ENCODE data around the gene ZMIZ1.

DNA sequence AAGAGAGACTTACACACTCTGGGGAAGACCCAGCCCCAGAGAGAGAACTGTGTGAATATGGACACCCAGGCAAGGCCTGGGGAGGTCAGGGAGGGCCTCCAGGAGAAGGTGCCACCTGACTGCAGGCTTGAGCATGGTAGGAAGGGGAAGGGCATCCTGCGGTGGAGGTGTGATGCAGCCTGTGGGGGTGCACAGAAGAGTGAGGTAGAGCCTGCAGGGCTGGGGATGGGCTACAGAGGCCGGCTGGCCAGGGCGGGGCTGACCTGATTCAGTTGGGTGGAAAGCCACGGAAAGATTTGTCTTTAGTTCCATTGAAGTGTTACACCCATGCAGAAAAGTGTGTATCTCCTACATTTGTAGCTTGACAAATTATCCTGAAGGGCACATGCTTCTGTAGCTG lies 47.6 kb downstream of the ZMIZ1 start:
- TF ChIP-seq SIN3A (IDR thresholded peaks at IDR 0.05; ENCODE audit: borderline replicate concordance, insufficient read depth, low read depth, low read length) (no peak), POLR2AphosphoS5 (IDR thresholded peaks at IDR 0.05; ENCODE audit: low read depth, low read length) (no peak)
- TF ChIP-seq, protein P1, sequence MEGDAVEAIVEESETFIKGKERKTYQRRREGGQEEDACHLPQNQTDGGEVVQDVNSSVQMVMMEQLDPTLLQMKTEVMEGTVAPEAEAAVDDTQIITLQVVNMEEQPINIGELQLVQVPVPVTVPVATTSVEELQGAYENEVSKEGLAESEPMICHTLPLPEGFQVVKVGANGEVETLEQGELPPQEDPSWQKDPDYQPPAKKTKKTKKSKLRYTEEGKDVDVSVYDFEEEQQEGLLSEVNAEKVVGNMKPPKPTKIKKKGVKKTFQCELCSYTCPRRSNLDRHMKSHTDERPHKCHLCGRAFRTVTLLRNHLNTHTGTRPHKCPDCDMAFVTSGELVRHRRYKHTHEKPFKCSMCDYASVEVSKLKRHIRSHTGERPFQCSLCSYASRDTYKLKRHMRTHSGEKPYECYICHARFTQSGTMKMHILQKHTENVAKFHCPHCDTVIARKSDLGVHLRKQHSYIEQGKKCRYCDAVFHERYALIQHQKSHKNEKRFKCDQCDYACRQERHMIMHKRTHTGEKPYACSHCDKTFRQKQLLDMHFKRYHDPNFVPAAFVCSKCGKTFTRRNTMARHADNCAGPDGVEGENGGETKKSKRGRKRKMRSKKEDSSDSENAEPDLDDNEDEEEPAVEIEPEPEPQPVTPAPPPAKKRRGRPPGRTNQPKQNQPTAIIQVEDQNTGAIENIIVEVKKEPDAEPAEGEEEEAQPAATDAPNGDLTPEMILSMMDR (IDR thresholded peaks at IDR 0.05) = no peak
- TF ChIP-seq, protein P2, sequence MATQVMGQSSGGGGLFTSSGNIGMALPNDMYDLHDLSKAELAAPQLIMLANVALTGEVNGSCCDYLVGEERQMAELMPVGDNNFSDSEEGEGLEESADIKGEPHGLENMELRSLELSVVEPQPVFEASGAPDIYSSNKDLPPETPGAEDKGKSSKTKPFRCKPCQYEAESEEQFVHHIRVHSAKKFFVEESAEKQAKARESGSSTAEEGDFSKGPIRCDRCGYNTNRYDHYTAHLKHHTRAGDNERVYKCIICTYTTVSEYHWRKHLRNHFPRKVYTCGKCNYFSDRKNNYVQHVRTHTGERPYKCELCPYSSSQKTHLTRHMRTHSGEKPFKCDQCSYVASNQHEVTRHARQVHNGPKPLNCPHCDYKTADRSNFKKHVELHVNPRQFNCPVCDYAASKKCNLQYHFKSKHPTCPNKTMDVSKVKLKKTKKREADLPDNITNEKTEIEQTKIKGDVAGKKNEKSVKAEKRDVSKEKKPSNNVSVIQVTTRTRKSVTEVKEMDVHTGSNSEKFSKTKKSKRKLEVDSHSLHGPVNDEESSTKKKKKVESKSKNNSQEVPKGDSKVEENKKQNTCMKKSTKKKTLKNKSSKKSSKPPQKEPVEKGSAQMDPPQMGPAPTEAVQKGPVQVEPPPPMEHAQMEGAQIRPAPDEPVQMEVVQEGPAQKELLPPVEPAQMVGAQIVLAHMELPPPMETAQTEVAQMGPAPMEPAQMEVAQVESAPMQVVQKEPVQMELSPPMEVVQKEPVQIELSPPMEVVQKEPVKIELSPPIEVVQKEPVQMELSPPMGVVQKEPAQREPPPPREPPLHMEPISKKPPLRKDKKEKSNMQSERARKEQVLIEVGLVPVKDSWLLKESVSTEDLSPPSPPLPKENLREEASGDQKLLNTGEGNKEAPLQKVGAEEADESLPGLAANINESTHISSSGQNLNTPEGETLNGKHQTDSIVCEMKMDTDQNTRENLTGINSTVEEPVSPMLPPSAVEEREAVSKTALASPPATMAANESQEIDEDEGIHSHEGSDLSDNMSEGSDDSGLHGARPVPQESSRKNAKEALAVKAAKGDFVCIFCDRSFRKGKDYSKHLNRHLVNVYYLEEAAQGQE (IDR thresholded peaks at IDR 0.05; ENCODE audit: insufficient read depth in 1 of 2, low read depth in 2 of 2, low read length in 1 of 2) = no peak
